Epidermal melanocyte (primary cell): ENCODE results near the gene COBL.
A peak's percentile ranks its signal among the peaks of the same experiment; 100 is the strongest.

Source experiments
- DNase-seq: peaks from one replicate; pipeline ENCODE4 v3.0.0; 2011; ENCODE audit warnings: low spot score; ENCODE audit not compliant: insufficient read length

Gene COBL

DNA sequence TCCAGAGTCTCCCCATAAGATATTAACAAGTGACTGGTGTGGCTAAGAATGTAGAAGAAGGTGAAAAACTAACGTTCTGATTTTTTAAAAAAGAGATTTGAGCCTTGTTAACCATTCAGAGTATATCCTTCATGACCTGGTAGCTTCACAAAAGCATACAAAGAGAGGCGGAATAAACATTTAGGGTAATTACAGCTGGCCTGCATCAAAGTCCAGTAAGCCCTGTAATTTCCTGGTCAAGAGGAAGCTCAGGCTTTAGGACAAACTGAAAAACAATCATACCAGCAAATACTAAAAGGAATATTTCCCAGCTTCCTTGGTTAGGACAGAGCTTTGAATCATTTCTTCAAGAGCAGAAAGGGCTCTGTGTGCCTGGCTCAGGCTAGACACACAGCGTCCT, 165.2 kb downstream of the COBL start:
- no peak for DNase-seq

DNA sequence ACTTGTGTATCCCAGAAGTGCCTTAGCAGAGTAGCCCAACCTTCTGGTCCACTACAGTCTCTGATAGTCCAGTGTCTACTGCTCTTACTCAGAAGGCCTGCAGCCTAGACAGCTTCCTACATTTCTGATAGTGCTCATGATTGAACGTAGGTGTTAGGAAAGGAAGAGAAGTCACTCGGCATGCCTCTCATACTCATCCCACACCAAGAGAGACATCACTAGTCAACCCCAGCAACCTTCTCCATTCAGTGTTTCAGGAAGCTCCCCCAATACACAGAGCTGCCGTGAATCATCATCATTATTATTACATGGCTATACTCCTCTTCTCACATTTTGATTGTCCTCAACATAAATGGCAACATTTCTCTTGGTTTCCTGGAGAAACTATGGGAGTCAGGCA, 166.4 kb downstream of the COBL start:
- no peak for DNase-seq

DNA sequence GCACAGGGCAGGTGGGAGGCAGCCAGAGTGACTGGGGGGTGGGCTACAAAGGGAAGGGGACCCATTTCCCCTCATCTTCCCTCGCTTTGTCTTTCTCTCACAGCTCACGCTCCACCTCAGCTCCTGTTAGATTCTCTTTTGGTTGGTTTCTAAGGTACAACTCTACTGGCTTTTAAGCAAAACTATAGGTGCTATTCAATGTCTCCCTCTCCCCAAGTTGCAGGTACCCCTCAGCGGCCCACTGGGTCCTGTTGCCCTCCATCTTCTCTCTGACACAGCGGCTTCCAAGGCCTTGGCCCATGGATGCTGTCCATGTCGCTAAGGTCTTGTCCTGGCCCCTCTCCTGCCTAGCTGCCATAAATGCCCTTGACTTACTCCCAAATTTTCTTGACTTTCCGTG, 168.4 kb downstream of the COBL start:
- DNase-seq: no peak

DNA sequence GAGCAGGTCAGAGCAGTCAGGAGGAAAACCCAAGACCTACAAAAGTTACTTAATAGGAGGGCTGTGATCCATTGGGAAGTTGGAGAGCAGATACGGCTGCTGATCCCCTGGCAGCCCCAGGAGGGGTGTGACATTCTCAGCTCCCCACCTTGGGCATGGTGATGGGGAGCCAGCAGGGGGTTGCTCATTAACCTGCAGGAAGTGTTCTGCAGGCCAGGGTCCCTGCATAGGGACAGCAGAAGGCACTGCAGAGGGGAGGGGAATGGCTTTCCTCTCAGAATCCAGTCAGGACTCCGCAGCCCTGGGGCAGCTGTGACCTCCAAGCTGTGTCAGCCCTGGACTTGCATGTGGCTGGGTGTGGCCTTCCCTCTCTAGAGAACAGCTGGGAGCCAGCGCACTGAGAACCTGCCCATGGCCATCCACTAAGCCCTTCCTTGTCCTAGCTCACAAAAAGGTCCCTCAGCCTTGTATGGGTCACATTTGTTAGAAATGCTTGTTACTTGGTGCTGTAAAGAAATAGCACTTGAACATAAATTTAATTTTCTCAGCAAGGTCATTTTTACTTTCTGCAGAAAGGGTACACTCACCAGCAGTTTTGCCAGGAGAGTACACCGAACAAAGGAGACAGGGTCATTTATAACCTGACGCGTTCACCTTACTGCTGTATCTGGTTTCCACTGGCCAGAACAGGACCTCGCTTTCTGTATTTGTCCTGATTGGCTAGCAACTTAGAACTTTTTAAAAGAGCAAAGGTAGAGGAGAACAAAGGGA, 169.6 kb downstream of the COBL start:
- DNase-seq: no peak

DNA sequence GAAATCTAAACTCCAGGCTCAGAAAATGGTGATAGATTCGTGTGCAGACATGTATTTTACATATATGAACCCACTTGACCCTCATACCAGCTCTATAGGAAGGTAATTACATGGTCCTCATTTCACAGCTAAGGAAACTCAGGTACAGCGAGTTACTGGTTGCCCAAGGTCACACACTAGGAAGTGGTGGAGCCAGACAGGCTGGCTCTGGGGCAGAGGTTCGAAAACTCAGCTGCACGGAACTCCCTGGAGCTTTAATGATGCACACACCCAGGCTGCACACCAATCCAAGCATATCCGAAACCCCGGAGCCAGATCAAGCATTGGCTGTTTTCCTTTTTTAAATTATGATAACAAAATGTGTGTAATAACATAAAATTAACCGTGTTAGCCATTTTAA, 172.4 kb downstream of the COBL start:
- DNase-seq: no peak

DNA sequence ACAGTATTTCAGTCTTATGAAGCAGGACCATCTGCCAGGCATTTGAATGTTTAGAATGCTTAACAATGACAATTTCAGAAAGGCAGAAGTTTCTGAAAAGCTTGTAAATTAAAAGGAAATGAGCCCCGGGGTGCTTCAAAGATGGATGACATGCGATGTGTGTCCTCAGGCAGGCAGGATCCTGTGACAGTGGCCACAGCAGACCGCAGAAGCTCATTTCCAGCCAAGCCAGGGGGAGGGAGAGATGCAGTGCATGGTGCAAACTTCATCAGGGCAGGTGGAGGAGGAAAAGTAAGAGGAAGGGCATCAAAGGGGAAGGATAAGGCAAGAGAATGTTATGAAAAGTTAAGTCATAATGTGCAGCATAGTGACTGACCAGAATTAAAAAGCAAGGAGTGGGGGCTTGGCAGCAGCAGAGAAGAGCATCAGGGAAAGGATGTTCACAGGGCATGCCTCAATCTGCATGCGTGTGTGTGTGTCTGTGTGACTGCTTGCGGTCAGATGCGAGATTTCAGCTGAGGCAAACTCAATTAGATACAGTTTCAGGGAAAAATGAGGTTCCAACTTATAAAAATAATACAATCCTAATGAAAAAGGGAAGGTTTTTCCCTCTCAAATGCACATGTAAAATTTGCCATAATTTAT, 173.7 kb downstream of the COBL start:
- DNase-seq: peak; percentile 43

DNA sequence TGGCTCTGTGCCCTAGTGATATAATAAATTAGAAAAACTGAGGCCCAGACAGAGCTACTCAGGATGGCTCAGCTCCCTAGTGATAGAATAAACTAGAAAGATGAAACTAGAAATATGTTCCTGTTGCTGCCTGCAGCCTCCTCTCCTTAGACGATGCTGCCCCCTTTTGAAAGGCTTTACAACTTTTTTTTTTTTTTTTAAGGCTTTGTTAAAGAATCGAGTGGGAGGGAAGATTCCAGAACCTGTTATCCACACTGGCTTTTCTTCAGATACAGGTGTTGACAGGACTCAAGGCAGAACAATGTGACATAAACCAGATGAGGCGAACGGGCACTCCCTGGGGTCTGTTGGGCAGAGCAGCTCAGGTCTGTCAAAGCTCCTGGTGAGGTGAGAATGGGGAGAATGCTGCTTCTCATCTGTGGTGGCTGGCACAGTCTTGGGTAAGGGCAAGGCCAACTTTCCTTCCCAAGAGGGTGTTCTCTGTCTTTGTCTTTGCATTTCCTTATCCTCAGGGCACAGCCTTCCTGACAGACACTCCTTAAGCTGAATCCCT, 175.1 kb downstream of the COBL start:
- DNase-seq: no peak

DNA sequence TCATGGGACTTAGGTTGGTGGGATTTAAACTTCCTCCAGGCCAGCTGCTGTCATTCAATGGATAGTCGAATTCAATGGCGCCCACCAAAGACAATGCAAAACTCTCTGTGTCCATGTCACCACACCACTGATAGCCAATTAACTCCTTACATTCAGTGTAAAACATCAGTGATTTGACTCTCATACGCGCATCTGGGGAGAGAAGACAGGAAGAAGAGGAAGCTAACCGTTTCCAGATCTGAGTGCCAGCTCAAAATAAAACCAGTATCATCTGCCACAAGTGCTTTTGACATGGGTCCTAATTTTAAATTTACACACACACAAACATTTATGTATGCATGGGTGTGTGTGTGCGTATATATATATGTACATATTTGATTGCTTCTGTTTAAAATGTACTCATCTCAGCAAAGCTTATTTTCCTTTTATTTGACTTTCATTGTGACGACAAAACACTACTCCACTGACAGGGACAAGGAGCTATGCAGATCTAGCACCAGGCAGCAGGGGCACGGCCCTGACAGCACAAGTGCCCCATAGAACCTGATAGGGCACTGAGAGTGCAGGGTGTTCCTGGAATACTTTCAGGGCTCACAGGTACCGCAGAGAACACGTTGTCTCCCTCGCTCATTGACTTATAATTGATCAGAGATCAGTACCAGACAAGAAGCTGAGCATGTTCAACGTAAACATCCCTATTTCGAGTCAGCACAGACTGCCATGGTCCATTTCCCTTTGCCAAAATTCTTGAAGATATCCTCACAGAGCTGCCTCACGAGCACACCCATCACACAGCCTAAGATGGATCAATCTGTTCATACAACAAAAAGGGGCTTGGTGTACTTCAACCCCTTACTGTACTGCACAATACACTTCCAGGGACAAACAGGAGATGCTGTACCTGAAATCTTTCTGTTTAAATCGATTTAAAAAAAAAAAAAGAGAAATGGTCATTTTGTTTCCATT, 176.1 kb downstream of the COBL start:
- no peak for DNase-seq

DNA sequence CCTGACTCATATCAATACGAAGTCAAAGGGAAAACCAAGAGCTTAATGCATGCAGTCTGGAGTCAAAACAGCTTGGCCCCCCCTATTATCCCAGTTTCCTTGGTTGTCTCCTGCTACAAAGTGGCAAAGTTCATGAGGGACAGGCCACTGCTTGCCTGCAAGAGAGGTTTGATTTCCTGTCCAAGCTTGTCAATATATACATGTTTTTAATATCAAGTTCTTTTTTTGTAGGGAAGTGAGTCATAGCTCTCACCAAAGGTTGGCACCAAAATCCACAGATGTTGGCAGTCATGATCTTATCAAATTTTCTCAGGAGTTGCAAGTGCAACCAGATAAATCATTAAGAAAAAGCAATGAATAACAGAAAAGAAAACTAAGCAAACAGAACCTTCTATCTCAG, 176.8 kb downstream of the COBL start:
- DNase-seq: no peak

DNA sequence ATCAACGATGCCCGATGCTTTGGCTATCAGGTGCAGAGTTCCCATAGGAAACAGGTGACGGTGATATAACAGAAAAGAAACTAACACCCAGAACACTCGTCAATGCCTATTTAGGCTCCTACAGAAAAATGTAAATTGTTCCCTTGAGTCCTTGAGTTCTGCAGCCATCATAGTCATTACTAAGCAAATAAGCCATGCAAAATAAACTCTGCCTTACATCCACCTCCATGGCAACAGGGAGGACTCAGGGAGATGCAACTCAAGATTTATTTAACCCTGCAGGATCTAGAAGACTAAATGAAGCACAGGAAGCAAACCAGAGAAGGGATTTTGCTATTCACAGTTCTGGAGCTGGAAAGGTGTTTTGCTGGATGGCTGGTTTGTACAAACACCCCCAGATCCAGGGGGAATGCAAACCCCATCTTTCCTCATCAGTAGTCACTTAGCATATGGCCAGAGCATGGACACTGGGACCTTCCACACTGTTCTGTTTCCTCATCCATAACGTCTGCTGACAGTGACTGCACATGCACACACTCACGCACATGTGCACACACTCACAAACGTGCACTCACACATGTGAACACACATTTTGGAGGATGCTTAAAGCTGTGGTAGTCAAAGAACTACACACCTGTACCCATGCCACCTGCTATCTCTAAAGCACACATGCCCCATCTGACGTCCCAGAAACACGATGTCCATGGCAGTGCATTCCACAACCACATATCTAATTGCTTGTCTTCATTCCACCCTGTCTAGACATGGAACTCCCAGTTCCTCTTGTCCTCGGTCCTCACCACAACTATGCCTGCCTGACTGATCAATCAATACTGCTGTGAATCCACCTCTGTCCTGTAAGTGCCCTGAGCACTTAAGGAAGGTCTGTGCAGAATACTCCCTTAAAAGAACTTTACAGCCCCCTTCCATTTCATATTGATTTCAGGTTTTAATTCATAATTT, 178.2 kb downstream of the COBL start:
- DNase-seq: no peak

DNA sequence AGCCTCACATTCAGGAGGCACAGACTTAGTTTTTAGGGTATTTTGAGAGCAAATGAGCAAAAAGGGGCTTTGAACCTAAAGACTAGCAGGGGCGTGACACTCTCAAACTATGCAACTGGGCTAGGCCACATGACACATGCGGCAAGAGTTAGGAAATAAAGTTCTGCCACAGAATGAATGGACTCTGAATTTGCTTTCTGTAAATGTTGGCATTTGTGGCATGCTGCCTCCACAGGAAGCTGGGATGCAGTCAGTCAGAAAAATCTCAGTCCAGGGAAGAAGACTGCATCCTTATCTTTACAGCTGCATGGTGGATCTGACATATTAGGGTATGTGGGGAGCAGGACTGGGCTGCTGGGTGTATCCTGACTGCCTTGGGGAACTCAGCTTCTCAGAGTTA, 181.0 kb downstream of the COBL start:
- DNase-seq: no peak

DNA sequence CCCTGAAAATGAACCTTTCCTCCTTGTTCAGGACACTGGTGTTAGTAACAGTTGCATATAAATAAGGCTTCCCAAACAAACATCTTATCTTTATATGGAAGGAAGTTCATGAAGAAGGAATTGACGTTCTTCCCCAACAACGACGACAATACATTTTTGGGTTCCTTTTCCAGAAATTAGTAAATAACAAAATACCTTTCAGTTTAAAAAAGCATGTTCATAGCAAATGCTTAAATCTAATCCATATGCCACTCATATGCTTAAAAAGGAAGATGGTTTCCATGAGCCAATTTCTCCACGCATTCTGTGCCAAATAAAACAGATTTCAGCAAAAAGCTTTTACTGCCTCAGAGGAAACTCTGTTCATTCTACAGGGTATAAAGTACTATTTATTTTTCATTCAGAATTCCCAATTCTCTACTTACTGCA, 182.6 kb downstream of the COBL start:
- no peak for DNase-seq

DNA sequence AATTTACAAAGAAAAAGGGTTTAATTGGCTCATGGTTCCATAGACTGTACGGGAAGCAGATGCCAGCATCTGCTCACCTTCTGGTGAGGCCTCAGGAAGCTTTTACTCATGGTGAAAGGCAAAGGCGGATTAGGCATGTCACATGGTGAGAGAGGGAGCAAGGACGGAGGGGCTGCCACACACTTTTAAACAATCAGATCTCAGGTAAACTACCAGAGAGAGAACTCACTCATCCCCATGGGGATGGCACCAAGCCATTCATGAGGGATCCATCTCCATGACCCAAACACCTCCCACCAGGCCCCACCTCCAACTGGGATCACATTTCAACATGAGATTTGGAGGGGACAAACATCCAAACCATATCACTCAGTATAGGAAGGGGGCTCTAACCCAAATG, 183.9 kb downstream of the COBL start:
- DNase-seq: no peak

DNA sequence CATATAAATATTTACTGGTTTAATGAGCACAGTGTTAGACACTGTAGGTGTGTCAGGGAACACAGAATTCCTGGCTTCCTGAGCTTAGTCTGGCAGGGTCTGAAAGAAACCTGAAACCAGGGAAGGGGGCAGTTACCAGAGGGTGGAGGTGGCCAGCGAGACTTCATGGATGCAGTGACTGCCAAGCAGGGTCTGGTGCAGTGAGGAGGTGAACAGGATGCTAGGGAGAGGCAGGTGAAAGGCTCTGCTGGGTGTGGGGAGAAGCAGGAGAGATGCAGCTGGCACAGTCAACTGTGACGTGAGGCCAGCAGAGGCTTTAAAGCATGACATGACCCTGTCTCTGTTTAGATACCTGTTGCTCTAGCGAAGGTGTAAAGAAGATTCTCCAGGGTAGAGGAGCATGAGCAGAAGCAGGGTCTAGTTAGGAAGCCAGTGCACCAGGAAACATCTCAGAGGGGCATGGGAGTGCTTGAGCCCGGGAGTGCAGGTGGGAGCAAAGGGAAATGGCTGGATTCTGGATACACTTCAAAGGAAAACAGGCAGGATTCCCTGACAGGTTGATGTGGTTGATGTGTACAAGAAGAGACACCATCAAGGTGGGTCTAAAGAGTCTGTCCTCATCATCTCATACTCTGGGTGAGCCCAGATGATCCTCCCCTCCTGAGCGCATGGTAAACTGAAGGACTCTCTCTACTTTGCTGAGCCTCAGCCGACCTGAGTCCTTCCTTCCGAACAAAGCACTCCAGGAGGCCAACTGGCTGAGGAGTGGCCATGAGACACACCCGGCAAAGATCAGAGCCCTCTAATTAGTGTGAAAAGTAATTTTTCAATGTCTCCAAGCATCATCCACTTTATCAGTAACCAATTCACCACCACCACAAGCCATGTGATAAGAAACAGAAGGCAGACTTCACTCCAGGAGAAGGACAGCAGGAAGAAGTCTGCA, 186.8 kb downstream of the COBL start:
- no peak for DNase-seq

DNA sequence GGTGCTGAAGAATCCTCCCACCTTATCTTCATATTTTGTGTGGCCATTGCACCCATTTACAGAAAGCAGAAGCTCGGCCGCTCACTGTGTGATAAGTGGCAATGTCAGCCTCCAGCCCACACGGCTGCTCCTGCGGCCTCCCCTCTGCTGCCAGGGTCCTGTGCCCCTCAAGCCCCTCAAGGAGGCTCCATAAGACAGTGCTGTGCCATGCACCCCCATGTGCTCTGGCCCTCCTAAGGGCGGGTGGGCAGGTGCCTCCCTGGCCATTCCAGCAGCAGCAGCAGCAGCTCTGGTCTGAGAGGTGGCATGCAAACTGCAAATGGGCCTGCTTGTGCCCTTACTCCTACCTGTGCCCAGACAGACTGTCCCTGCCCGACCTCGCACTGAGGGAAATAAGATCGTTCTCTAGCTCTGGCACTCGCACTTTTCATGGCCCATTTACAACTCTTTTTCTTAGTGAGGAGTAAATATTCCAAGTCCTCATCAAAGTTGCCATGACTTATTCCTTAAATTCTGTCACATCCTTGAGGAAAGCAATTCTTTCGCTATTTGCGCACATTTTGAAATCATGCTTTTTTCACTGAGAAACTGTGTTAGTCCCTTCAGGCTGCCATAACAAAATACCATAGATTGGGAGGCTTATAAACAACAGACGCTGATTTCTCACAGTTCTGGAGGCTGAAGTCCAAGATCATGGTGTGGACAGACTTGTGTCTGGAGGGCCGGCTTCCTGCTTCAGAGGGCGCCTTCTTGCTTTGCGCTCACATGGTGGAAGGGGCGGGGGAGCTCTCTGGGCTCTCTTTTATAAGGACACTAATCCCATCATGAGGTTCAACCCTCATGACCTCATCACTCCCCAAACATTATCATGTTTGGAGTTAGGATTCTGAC, 187.8 kb downstream of the COBL start:
- DNase-seq: no peak

DNA sequence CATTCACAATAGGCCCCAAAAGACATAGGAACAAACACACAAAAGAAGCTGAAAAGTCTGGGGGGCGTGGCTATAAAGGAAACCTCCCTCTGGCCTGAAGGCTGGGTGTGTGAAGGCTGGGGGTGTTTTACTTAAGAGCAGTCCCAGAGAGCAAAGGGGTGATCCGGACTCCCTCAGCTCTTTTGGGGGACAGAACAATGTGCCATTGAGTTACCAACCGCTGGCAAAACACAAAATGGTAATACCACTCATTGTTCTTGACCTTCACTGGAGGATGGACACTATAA, 189.0 kb downstream of the COBL start:
- DNase-seq: no peak

DNA sequence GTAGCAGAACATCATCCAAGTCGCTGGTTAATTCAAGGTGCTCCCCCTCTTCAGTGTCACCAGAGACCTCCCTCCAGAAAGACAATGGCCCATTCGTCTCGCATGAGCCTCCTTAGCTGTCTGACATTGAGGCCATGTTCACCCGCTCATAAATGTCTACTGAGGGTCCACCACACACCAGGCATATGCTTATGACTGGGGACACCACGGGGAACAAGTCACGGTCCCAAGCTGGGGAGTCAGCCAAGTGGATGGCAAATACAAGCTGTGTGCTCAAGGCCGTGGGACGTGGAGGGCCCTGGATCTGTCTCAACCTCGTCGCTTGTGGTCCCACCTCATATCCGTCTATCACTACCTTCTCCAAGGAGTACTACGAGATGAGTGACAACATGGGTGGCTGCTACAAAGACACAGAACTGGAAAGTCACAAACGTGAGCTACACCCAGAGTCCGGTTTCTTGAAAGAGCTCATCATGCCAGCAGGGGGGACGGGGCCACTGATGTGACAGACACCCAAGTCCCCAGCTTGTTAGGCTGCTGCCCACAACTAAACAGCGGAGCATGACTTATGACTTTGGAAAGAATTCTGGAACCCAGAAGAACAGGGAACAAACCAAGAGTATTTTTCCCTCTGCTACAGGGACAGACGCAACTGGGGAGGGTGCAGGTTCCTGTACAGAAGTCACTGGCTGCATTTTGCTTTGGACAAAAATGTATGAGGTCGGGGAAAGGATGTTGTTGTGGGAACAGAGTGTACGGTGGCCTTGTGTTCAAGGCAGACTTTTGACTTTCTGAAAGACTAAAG, 189.6 kb downstream of the COBL start:
- no peak for DNase-seq

DNA sequence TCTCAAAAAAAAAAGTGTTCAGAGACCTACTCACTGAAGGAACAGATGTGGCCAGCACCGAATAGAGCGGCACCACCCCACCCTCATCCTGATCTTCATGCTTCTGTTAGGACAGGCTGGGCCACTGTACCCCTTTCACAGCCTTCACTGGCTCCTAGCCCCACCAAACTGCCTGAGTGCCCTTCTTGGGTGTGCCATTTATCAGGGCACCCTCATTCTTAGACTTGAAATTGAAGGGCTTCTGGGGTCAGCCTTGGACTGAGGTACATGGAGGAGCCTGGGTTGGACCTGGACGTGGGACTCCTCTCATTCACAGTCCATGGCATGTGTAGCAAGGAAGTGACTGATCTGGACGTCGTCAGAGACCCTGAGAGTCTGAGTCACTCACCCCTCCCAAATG, 190.3 kb downstream of the COBL start:
- DNase-seq: no peak
